GM23338 (cell line): Measurements from ENCODE around the gene LRP1B. TPM values are rescaled to one million over a fixed set of nuclear protein-coding genes. Genes with fewer than 3 reads are reported as not detected.

Experiments
- ATAC-seq: fragments of 200-7000 bp; cut with Tn5 transposase; 3 replicates; pipeline ENCODE4 v1.9.1; 2020
- DNase-seq: peaks from one replicate; pipeline ENCODE4 v3.0.0-alpha.2; 2015; ENCODE audit warnings: low spot score
- H2AFZ ChIP-seq: fragments of 200-600 bp; sonication (generic); 2 replicates; pipeline ENCODE4 v1.8.0; 2016; ENCODE audit warnings: antibody characterized with exemption, mild to moderate bottlenecking, moderate library complexity
- H3F3A ChIP-seq: fragments of 200-600 bp; sonication (generic); replicated peaks from 2 replicates; pipeline ENCODE4 v1.8.0; 2017; ENCODE audit warnings: antibody characterized with exemption, mixed run types, low read depth
- H3K27ac ChIP-seq: fragments of 200-600 bp; sonication (generic); 2 replicates; pipeline ENCODE4 v1.6.1; 2016; ENCODE audit warnings: low read depth
- H3K27me3 ChIP-seq: fragments of 200-600 bp; sonication (generic); 2 replicates; pipeline ENCODE4 v1.8.0; 2016; ENCODE audit warnings: mild to moderate bottlenecking, mixed run types, moderate library complexity; ENCODE audit not compliant: insufficient read depth
- H3K36me3 ChIP-seq: fragments of 200-600 bp; sonication (generic); 2 replicates; pipeline ENCODE4 v1.8.0; 2016; ENCODE audit warnings: mild to moderate bottlenecking; ENCODE audit not compliant: insufficient read depth
- H3K4me1 ChIP-seq: fragments of 200-600 bp; sonication (generic); 2 replicates; pipeline ENCODE4 v1.8.0; 2016; ENCODE audit warnings: mild to moderate bottlenecking, moderate library complexity; ENCODE audit not compliant: insufficient read depth
- H3K4me2 ChIP-seq: fragments of 200-600 bp; sonication (generic); 2 replicates; pipeline ENCODE4 v1.7.1; 2017; ENCODE audit warnings: mixed run types
- H3K4me3 ChIP-seq: fragments of 200-600 bp; sonication (generic); 2 replicates; pipeline ENCODE4 v1.6.1; 2016; ENCODE audit warnings: mixed run types
- H3K79me2 ChIP-seq: fragments of 200-600 bp; sonication (generic); replicated peaks from 2 replicates; pipeline ENCODE4 v1.8.0; 2017; ENCODE audit warnings: mild to moderate bottlenecking; ENCODE audit not compliant: insufficient read depth
- H3K9me2 ChIP-seq: fragments of 200-600 bp; sonication (generic); 2 replicates; pipeline ENCODE4 v1.8.0; 2017; ENCODE audit not compliant: insufficient read depth
- H4K20me1 ChIP-seq: fragments of 200-600 bp; sonication (generic); replicated peaks from 2 replicates; pipeline ENCODE4 v1.8.0; 2017; ENCODE audit warnings: mild to moderate bottlenecking; ENCODE audit not compliant: insufficient read depth
- H3K27ac Mint-ChIP-seq: 2 replicates; pipeline ENCODE4 v1.8.0; 2020; ENCODE audit warnings: inconsistent platforms, mild to moderate bottlenecking, moderate library complexity, mixed read lengths
- H3K27me3 Mint-ChIP-seq: 3 replicates; pipeline ENCODE4 v1.8.0; 2022; ENCODE audit warnings: low read depth, mild to moderate bottlenecking, moderate library complexity, mixed read lengths, inconsistent platforms; ENCODE audit not compliant: insufficient read depth, poor library complexity
- H3K36me3 Mint-ChIP-seq: 3 replicates; pipeline ENCODE4 v1.8.0; 2021; ENCODE audit warnings: low read depth, mild to moderate bottlenecking, inconsistent platforms, moderate library complexity, mixed read lengths
- H3K4me1 Mint-ChIP-seq: 3 replicates; pipeline ENCODE4 v1.8.0; 2020; ENCODE audit warnings: mild to moderate bottlenecking, inconsistent platforms, mixed read lengths
- H3K4me3 Mint-ChIP-seq: 3 replicates; pipeline ENCODE4 v1.8.0; 2021; ENCODE audit warnings: moderate library complexity, mild to moderate bottlenecking, inconsistent platforms, mixed read lengths
- H3K9me3 Mint-ChIP-seq: 3 replicates; pipeline ENCODE4 v1.8.0; 2020; ENCODE audit warnings: moderate library complexity, mild to moderate bottlenecking, inconsistent platforms, mixed read lengths
- CTCF ChIP-seq, 2 experiments: fragments of 200-600 bp in 1 of 2; sonication (generic) in 1 of 2; conservative IDR thresholded peaks; 2 replicates each; pipeline versions ENCODE4 v1.5.1 to v1.6.1; 2016 to 2017; ENCODE audit warnings: antibody characterized with exemption in 2 of 2, low read depth in 2 of 2, mild to moderate bottlenecking in 2 of 2, moderate library complexity in 1 of 2
- ETS1 ChIP-seq: IDR thresholded peaks from 2 replicates; pipeline ENCODE4 v1.6.1; 2016; ENCODE audit warnings: antibody characterized with exemption
- EZH2phosphoT487 ChIP-seq: fragments of 200-600 bp; sonication (generic); IDR thresholded peaks from one replicate; pipeline ENCODE4 v1.8.1; 2018; ENCODE audit warnings: antibody characterized with exemption; ENCODE audit not compliant: unreplicated experiment
- NANOG ChIP-seq: IDR thresholded peaks from 2 replicates; pipeline ENCODE4 v1.6.1; 2016; ENCODE audit warnings: antibody characterized with exemption, borderline replicate concordance
- REST ChIP-seq: IDR thresholded peaks from one replicate; pipeline ENCODE4 v1.6.1; 2018; ENCODE audit warnings: antibody characterized with exemption; ENCODE audit not compliant: unreplicated experiment
- STAT1 ChIP-seq: IDR thresholded peaks from one replicate; pipeline ENCODE4 v1.6.1; 2016; ENCODE audit warnings: antibody characterized with exemption; ENCODE audit not compliant: unreplicated experiment
- ZNF331 ChIP-seq: fragments of 250-450 bp; sonication (Bioruptor Pico); IDR thresholded peaks from 2 replicates; pipeline ENCODE4 v1.5.0; 2020; ENCODE audit warnings: low read depth, mild to moderate bottlenecking, moderate library complexity
- ZNF462 ChIP-seq: fragments of 250-450 bp; sonication (Bioruptor Pico); IDR thresholded peaks from 2 replicates; pipeline ENCODE4 v1.5.0; 2020; ENCODE audit warnings: mild to moderate bottlenecking, moderate library complexity
- polyA plus RNA-seq: library from polyadenylated mRNA; unstranded; fragments of >200 nt; fragmentation: Nextera tagmentation; extraction: Ambion mirVana; gene quantifications from 2 replicates; pipeline ENCODE4 v1.2.1, GENCODE V29; 2016
- total RNA-seq: library from RNA; depleted of rRNA; stranded (reverse); fragments of >200 nt; shearing (Covaris generic); gene quantifications from 2 replicates; pipeline ENCODE4 v1.2.3, GENCODE V29; 2014

The LRP1B gene
- total and polyA plus RNA-seq, 2 experiments from 2014 or later = 0.15 to 0.97 TPM

- Mint-ChIP-seq H3K27ac (no peak overlapping the region), H3K36me3 (no peaks in the 10 kb centered on the region), H3K9me3 (no peaks in the 10 kb centered on the region), H3K4me3 (no peak overlapping the region), H3K4me1 (peaks cover 16% of the 10 kb centered on the region), H3K27me3 (no peaks in the 10 kb centered on the region)
- Histone ChIP-seq H3K36me3 (no peaks in the 10 kb centered on the region), H3K4me2 (no peak overlapping the region), H3F3A (no peaks in the 10 kb centered on the region), H2AFZ (no peak overlapping the region), H3K4me3 (no peak overlapping the region), H3K9me2 (0 out of 2 replicates have a peak, but pooled peaks cover 2% of the 10 kb centered on the region), H3K27ac (no peak overlapping the region), H3K79me2 (no peaks in the 10 kb centered on the region), H3K27me3 (no peaks in the 10 kb centered on the region), H3K4me1 (peaks cover 27% of the 10 kb centered on the region), H4K20me1 (no peaks in the 10 kb centered on the region)
- ATAC-seq = no peak
- TF ChIP-seq ZNF462 (CRISPR knock-in tag) = no peak
- TF ChIP-seq STAT1 = no peak
- no peak for DNase-seq
Observed at GRCh38 chr2:140359056-140359771, 1771.6 kb downstream of the LRP1B start.

GRCh38 chr2:140356697-140357096, 1774.1 kb downstream of the LRP1B start:
- no peaks in the 10 kb centered on the region for H3K79me2 ChIP-seq
- no peak overlapping the region for H2AFZ ChIP-seq
- no peak overlapping the region for H3K4me2 ChIP-seq
- no peak overlapping the region for H3K4me3 Mint-ChIP-seq
- peaks cover 19% of the 10 kb centered on the region for H3K4me1 Mint-ChIP-seq
- no peaks in the 10 kb centered on the region for H3F3A ChIP-seq
- H3K9me3 Mint-ChIP-seq = no peaks in the 10 kb centered on the region
- no peaks in the 10 kb centered on the region for H4K20me1 ChIP-seq
- ATAC-seq (no peak), DNase-seq (no peak)
- peaks cover 30% of the 10 kb centered on the region for H3K4me1 ChIP-seq
- no peak overlapping the region for H3K4me3 ChIP-seq
- H3K27ac ChIP-seq = peak overlapping the region; percentile 78
- H3K9me2 ChIP-seq = 0 out of 2 replicates have a peak, but pooled peaks cover 2% of the 10 kb centered on the region
- H3K36me3 Mint-ChIP-seq = no peaks in the 10 kb centered on the region
- no peaks in the 10 kb centered on the region for H3K36me3 ChIP-seq
- H3K27ac Mint-ChIP-seq = no peak overlapping the region
- H3K27me3 ChIP-seq = no peaks in the 10 kb centered on the region
- no peaks in the 10 kb centered on the region for H3K27me3 Mint-ChIP-seq
- no peak for TF ChIP-seq CTCF (conservative IDR thresholded peaks at IDR 0.05; ENCODE audit: low read depth in 2 of 2)
- no peak for TF ChIP-seq ZNF331 (CRISPR knock-in tag)
- no peak for TF ChIP-seq STAT1
- TF ChIP-seq NANOG = no peak
- TF ChIP-seq EZH2phosphoT487 = no peak
- TF ChIP-seq REST = no peak
- no peak for TF ChIP-seq ETS1
